H1 (cell line): Measurements from ENCODE around the gene WDFY1. TPM values are rescaled to one million over a fixed set of nuclear protein-coding genes. Genes with fewer than 3 reads are reported as not detected.

Experiments
- BACH1 ChIP-seq: IDR thresholded peaks from 2 replicates; pipeline ENCODE4 v1.6.1; 2012; ENCODE audit warnings: low read length, improper control_type of control experiment
- BRCA1 ChIP-seq: IDR thresholded peaks from 2 replicates; pipeline ENCODE4 v1.6.1; 2012; ENCODE audit warnings: low read depth, low read length, improper control_type of control experiment
- CTBP2 ChIP-seq: IDR thresholded peaks from 2 replicates; pipeline ENCODE4 v1.7.0; 2011; ENCODE audit warnings: borderline replicate concordance, mild to moderate bottlenecking, moderate library complexity, mixed read lengths, low read length; ENCODE audit not compliant: insufficient read depth, insufficient read length
- EGR1 ChIP-seq: IDR thresholded peaks from 2 replicates; pipeline ENCODE4 v1.6.1; 2011; ENCODE audit warnings: low read depth, low read length, borderline replicate concordance
- FOSL1 ChIP-seq: IDR thresholded peaks from 2 replicates; pipeline ENCODE4 v1.6.1; 2011; ENCODE audit warnings: mild to moderate bottlenecking, low read depth, low read length, moderate library complexity; ENCODE audit not compliant: insufficient read depth
- GABPA ChIP-seq: IDR thresholded peaks from 2 replicates; pipeline ENCODE4 v1.6.1; 2011; ENCODE audit warnings: mild to moderate bottlenecking, low read length, moderate library complexity, borderline replicate concordance; ENCODE audit not compliant: insufficient read depth
- GTF2F1 ChIP-seq: IDR thresholded peaks from 2 replicates; pipeline ENCODE4 v1.6.1; 2012; ENCODE audit warnings: low read depth, low read length, improper control_type of control experiment, borderline replicate concordance
- HDAC2 ChIP-seq, 2 experiments: fragments of 300-600 bp in 1 of 2; sonication (generic) in 1 of 2; IDR thresholded peaks; 2 replicates each; pipeline ENCODE4 v1.6.1; 2011 to 2012; ENCODE audit warnings: low read depth in 2 of 2, low read length in 2 of 2, mild to moderate bottlenecking in 2 of 2, moderate library complexity in 2 of 2, borderline replicate concordance in 1 of 2, inconsistent platforms in 1 of 2
- HDAC6 ChIP-seq: IDR thresholded peaks from one replicate; pipeline ENCODE4 v1.7.1; 2012; ENCODE audit warnings: low read depth, mild to moderate bottlenecking, inconsistent platforms, low read length, moderate library complexity
- JUND ChIP-seq: IDR thresholded peaks from 2 replicates; pipeline ENCODE4 v1.6.1; 2011; ENCODE audit warnings: mild to moderate bottlenecking, improper control_type of control experiment, low read length
- KDM1A ChIP-seq: fragments of 200-600, 300-600 bp; sonication (generic); IDR thresholded peaks from 2 replicates; pipeline ENCODE4 v1.7.1; 2016; ENCODE audit warnings: mild to moderate bottlenecking, low read length, borderline replicate concordance
- KDM4A ChIP-seq: IDR thresholded peaks from one replicate; pipeline ENCODE4 v1.7.1; 2012; ENCODE audit warnings: low read depth, mild to moderate bottlenecking, moderate library complexity, low read length, inconsistent platforms; ENCODE audit not compliant: severe bottlenecking
- KDM5A ChIP-seq: fragments of 200-600 bp; IDR thresholded peaks from 2 replicates; pipeline ENCODE4 v1.7.1; 2012; ENCODE audit warnings: mild to moderate bottlenecking, low read length, inconsistent platforms, mixed read lengths
- NRF1 ChIP-seq: IDR thresholded peaks from 2 replicates; pipeline ENCODE4 v1.6.1; 2011; ENCODE audit warnings: mild to moderate bottlenecking, low read depth, low read length, improper control_type of control experiment
- PHF8 ChIP-seq: fragments of 200-600 bp; sonication (generic); conservative IDR thresholded peaks from 2 replicates; pipeline ENCODE4 v1.7.1; 2012; ENCODE audit warnings: low read depth, mild to moderate bottlenecking, inconsistent platforms, low read length, moderate library complexity
- RAD21 ChIP-seq, 2 experiments: IDR thresholded peaks in 1 of 2; conservative IDR thresholded peaks in 1 of 2; 2 replicates each; pipeline ENCODE4 v1.6.1; 2011; ENCODE audit warnings: low read depth in 2 of 2, low read length in 2 of 2, improper control_type of control experiment in 1 of 2, inconsistent platforms in 1 of 2, mild to moderate bottlenecking in 1 of 2, moderate library complexity in 1 of 2
- RBBP5 ChIP-seq: IDR thresholded peaks from 2 replicates; pipeline ENCODE4 v1.7.1; 2012; ENCODE audit warnings: low read depth, mild to moderate bottlenecking, inconsistent platforms, low read length, moderate library complexity, borderline replicate concordance
- RNF2 ChIP-seq: fragments of 200-900, 300-1000 bp; sonication (generic); IDR thresholded peaks from 2 replicates; pipeline ENCODE4 v1.7.1; 2016; ENCODE audit warnings: borderline replicate concordance, low read depth, mild to moderate bottlenecking, antibody characterized with exemption, low read length; ENCODE audit not compliant: poor library complexity, severe bottlenecking; ENCODE audit errors: missing control alignments
- RXRA ChIP-seq: IDR thresholded peaks from 2 replicates; pipeline ENCODE4 v1.6.1; 2011; ENCODE audit warnings: low read depth, mild to moderate bottlenecking, low read length, moderate library complexity; ENCODE audit not compliant: insufficient read depth
- SP1 ChIP-seq: IDR thresholded peaks from 2 replicates; pipeline ENCODE4 v1.6.1; 2011; ENCODE audit warnings: low read depth, low read length
- SP2 ChIP-seq: IDR thresholded peaks from 2 replicates; pipeline ENCODE4 v1.6.1; 2012; ENCODE audit warnings: mild to moderate bottlenecking, low read length, inconsistent platforms
- SP4 ChIP-seq: IDR thresholded peaks from 2 replicates; pipeline ENCODE4 v1.6.1; 2012; ENCODE audit warnings: low read length, inconsistent platforms
- TAF7 ChIP-seq: optimal IDR thresholded peaks from 2 replicates; pipeline ENCODE3; 2011; ENCODE audit warnings: low read depth, mild to moderate bottlenecking, inconsistent platforms, low read length, moderate library complexity, borderline replicate concordance
- polyA plus RNA-seq, 7 experiments: library from polyadenylated mRNA; depleted of rRNA in 3 of 7; stranded (reverse) in 5 of 7; unstranded in 2 of 7; fragments of >200 nt in 5 of 7; fragments of 200-250 nt in 2 of 7; gene quantifications; 1 replicate in 5 of 7; 2 replicates in 1 of 7; 4 replicates in 1 of 7; pipeline versions ENCODE4 v1.2.1 to v1.2.3, GENCODE V29; 2011 to 2013; ENCODE audit warnings: missing spikeins in 2 of 7, mixed read lengths in 2 of 7
- total RNA-seq: library from RNA; stranded (reverse); fragmentation: NEBNext Ultra II Directional; extraction: Animal tissue kit (Norgen Biotek cat#: 25700); gene quantifications from 2 replicates; pipeline ENCODE4 v1.2.1, GENCODE V29; 2021

Gene WDFY1
- total and polyA plus RNA-seq, 2 of the 8 experiments (the other 6 are each of a cell fraction or from before 2014, with no cell fraction given): 68.4 to 94.7 TPM

DNA sequence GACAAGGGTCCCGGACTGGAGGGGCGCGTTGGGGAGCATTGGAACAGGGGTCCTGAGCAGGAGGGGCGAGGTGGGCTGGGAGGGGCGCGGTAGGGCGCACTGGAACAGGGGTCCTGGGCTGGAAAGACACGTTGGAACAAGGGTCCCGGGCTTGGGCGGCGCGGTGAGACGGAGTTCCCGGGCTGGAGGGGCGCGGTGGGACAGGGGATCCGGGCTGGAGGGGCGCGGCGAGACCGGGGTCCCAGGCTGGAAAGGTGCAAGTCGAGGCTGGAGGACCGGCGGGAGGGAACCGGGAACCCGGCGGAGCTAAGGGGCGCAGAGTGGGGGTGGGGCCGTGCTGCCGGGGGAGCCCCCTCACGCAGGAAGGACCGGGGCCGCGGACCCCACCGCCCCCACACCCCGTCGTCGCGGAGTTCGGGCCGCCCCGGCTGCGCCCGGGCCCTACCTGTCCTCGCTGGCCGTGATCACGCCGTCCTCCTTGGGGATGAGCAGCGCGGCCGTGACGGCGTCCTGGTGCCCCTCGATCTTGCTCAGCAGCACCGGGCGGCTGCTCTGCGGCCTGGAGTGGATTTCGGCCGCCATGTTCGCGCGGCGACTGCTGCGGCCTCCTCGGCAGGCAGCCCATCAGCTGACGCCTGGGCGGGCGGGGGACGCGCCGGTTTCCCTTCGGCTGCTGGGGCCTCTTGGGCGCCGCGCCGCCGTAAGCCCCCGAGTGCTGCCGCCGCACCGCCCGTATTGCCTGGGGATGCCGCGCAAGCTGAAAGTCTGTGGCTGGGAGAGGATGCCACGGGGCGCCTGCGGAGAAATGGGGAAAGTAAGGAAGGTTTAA is at the start of gene WDFY1 (continued):
- TF ChIP-seq GABPA (no peak), SP1 (peak; percentile 75), GTF2F1 (no peak), RXRA (no peak), HDAC6 (no peak), TAF7 (peak; percentile 84), BRCA1 (no peak), KDM1A (0 out of 2 replicates have a peak, but pooled peaks have one; percentile 6), FOSL1 (no peak), RBBP5 (peak; percentile 98), EGR1 (peak; percentile 76), SP4 (no peak; the same call in 1 of the 2 replicates), KDM5A (peak; percentile 60), JUND (no peak), KDM4A (peak; percentile 75), PHF8 (peak; percentile 91), RNF2 (no peak), NRF1 (no peak), CTBP2 (no peak), SP2 (no peak), HDAC2 (IDR thresholded peaks at IDR 0.05; ENCODE audit: borderline replicate concordance in 1 of 2, low read depth in 2 of 2, low read length in 2 of 2) (peak; percentile 6 to 71; a peak in 1 of 4 replicates), RAD21 (IDR thresholded peaks at IDR 0.05 in 1 of 2, conservative IDR thresholded peaks at IDR 0.05 in 1 of 2; ENCODE audit: low read depth in 2 of 2, low read length in 2 of 2) (peak in 1 of 2 experiments; percentile 26; a peak in 1 of 4 replicates), BACH1 (no peak)
